GM19240 (cell line): ENCODE data around the gene LAMC2.
"Not testable (repeated sequence)": the region's sequence is repeated elsewhere in the genome, so short reads cannot be mapped to it uniquely, and the experiment has no call there.

ENCODE experiments used
- DNase-seq: peaks from one replicate; pipeline ENCODE4 v3.0.0; 2011; ENCODE audit warnings: low spot score; ENCODE audit not compliant: insufficient read length

LAMC2 gene

DNA sequence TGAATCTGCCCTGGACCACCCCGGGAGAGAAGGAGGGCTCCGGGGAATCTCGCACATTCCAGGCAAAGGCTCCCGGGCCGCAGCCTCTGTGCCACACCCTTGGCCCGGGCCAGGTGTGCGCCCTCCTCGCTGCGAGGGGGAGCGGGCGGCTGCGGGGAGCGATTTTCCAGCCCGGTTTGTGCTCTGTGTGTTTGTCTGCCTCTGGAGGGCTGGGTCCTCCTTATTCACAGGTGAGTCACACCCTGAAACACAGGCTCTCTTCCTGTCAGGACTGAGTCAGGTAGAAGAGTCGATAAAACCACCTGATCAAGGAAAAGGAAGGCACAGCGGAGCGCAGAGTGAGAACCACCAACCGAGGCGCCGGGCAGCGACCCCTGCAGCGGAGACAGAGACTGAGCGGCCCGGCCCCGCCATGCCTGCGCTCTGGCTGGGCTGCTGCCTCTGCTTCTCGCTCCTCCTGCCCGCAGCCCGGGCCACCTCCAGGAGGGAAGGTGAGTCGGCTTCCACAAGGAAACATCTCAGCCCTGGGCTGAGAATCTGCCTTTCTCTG, at the start of gene LAMC2:
LAMC2 (plus strand) TSS at position 324 of the 550 bp plus-strand sequence; CDS start at position 413, 89 bp downstream.
- no peak for DNase-seq

DNA sequence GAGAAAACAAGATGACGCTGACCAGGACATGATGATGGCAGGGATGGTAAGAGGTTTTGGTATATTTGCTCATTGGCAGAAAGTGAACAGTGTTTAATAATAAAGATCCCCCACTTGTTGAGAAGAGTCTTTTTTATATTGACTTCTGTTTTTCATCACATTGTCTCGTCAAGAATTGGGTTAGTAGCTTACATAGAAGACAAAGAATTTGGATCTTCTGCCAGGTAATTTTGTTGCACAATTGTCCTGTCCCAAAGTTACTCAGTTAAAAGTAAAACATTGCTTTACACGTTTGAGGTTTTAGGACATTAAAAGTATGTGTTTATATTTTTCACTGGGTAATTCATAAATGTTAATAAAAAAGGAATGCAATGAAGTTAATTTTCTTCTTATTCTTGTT, 48.3 kb upstream of the LAMC2 start:
- DNase-seq: no peak

DNA sequence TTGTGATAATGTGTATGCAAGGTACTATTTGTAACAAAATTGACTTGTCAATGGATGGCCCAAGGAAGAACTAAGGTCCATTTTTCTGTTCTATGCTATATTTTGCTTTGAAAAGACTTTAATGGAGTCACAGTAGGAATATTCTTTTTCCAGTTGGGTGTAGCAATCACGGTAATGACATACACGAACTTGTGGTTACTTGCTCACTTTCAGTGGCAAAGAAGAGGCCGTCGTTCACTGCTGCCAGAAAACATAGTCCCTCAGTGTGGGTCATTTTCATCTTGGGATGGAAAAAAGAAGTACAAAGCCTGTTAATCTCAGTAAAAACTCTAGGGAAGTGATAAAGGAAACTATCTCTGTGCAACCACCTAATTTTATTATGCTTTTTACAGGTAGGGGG, 47.8 kb upstream of the LAMC2 start:
- DNase-seq: no peak

DNA sequence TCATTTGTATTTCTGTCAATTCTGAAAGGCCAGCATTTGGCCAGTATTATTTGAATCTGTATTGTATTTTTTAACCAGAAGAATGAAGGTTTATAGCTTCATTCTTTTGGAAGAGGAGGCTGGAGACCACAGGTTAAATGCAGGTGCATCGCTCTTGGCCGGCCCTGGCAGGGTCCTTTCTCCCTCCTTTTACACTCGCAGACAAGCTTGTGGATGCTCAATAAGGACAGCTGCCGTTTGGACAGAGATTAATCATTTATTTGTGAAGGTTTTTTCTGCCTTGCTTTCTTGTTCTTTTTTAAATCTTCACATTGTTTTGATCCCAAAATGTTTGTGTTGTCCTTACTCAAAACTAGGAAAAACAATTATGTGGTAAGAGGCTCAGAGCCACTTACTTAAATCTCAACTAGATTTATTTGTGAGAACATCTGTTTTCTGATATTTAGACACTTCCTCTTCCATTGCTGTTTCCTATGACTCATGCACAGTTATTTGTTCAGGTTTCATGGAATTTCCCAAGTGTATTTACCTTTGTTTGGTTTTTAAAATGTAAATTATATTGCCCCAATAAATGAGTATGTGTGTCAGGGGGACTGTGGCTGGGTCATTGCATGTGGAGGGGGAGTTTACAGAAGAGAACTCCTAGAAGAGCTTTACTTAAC, 46.7 kb upstream of the LAMC2 start:
- DNase-seq: no peak

DNA sequence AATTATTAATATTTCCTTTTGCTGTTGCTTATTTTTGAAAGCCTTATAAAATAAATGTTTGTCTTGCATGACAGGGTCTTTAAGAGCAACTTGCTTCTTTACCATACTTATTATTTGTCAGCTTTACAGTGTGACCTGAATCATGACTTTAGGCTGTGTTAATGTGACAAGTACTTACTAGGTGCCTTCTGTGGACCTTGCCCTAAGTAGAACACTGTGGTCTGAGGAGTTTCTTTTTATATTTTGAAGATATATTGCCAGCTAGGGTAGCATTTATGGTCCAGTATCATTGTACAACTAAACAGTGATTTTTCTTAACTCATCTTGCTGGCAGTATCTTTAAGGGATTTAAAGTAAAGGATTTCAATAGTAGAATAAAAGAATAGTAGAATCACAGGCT, 45.4 kb upstream of the LAMC2 start:
- DNase-seq: no peak

DNA sequence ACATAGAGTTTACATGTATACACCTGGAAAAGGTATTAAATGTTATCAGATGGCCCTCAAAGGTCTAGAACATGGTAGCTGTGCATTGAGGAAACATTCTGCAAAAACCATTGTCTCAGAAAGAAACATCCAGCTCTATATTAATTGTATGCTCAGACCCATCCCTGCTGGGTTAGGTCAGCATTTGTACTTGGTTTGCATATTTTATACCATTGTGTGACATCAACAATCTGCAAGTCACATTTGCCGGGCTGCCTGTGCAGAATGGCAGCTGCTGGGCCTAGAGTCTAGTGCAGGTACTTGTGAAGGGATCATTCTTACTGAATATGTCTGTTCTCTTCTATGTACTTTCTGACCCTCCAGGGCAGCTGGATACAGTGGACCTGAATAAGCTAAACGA, 43.9 kb upstream of the LAMC2 start:
- no peak for DNase-seq

DNA sequence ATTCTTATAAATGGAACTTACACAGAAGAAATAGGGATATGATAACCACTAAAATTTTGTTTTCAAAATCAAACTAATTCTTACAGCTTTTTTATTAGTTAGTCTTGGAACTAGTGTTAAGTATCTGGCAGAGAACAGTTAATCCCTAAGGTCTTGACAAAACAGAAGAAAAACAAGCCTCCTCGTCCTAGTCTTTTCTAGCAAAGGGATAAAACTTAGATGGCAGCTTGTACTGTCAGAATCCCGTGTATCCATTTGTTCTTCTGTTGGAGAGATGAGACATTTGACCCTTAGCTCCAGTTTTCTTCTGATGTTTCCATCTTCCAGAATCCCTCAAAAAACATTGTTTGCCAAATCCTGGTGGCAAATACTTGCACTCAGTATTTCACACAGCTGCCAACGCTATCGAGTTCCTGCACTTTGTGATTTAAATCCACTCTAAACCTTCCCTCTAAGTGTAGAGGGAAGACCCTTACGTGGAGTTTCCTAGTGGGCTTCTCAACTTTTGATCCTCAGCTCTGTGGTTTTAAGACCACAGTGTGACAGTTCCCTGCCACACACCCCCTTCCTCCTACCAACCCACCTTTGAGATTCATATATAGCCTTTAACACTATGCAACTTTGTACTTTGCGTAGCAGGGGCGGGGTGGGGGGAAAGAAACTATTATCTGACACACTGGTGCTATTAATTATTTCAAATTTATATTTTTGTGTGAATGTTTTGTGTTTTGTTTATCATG, 42.3 kb upstream of the LAMC2 start:
- DNase-seq: no peak

DNA sequence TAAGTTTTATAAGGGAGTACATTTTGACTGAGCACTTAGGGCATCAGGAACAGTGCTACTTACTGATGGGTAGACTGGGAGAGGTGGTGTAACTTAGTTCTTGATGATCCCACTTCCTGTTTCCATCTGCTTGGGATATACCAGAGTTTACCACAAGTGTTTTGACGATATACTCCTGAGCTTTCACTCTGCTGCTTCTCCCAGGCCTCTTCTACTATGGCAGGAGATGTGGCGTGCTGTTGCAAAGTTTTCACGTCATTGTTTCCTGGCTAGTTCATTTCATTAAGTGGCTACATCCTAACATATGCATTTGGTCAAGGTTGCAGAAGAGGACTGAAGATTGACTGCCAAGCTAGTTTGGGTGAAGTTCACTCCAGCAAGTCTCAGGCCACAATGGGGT, 41.3 kb upstream of the LAMC2 start:
- DNase-seq: no peak

DNA sequence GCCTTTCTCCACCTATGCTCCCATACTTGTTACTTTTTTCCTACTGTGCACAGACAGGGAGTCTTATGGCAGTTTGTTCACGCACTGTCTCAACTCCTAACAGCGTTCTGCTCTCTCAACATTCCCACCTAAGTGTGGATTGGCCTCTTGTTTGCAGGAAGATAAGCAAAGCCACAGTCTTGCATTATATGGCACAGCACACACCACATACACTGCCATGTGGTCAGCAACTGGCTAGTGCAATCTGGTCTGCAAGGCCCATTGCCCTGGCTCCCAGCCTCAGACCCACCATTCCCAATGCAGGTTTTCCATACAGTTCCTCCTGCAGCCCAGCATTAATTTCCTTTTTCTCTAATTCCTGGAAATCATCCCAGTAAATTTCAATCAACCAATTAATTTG, 38.3 kb upstream of the LAMC2 start:
- no peak for DNase-seq

DNA sequence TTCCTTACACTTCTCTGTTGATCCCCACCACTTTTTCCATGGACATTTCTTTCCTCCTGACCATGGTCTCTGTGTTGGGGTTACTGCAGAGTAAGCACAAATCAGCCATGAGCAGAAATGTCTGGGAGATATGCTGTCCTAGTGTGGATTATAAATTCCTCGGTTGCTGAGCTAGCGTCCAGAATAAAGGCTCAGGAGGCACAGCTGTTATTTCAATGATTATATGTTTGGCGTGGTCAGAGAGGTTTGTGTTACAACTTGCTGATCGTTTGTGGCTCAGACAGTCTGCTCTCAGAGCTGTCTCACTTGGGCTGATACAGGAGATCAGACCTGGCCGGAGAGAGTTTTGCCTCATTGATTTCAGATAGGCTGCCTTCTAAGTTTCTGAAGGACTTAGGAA, 37.5 kb upstream of the LAMC2 start:
- no peak for DNase-seq

DNA sequence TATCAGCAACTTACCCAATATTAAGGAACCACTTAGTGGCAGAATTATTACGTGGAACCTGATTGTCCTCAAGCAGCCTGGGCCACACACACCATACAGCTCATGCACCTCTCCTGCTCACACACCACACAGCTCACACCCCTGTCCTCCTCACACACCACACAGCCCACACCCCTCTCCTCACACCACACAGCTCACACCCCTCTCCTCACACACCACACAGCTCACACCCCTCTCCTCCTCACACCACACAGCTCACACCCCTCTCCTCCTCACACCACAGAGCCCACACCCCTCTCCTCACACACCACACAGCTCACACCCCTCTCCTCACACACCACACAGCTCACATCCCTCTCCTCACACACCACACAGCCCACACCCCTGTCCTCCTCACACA, 36.8 kb upstream of the LAMC2 start:
- no peak for DNase-seq

DNA sequence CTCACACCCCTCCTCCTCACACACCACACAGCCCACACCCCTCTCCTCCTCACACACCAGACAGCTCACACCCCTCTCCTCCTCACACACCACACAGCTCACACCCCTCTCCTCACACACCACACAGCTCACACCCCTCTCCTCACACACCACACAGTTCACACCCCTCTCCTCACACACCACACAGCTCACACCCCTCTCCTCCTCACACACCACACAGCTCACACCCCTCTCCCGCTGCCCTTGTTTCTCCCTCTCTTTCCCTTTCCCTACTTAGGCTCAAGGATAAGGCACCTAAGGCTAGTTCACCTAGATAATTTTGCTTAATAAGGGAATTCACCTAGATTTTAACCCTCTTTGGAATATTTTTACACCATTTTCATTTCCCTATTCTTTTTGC, 36.0 kb upstream of the LAMC2 start:
- not testable (repeated sequence) for DNase-seq

DNA sequence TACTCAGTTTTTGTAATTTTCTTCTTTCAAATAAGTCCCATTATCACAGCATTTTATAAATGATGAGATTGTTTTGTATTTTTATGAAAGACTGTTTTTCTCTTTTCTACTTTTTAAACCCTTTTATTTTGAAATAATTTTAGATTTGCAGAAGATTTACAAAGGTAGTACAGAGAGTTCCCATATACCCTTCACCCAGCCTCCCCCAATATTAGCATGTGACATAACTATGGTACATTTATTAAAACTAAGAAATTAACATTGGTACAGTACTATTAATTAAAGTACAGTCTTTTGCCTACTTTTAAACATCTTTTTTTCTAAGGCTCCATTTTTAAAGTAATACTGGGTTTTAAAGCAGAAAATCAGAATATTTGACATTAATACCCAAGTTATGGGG, 35.6 kb upstream of the LAMC2 start:
- no peak for DNase-seq

DNA sequence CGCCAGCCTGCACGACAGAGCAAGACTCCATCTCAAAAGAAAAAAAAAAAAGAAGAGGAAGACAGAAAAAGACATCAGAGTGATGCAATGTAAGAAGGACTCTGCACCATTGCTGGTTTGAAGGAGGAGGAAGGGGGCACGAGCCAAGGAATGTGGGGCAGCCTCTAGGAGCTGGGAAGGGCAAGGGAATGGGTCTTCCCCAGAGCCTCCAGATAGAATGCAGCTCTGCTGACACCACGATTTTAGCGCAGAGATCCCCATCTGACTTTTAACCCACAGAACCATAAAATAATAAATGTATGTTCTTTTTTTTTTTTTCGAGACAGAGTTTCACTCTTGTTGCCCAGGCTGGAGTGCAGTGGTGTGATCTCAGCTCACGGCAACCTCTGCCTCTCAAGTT, 33.9 kb upstream of the LAMC2 start:
- DNase-seq: no peak

DNA sequence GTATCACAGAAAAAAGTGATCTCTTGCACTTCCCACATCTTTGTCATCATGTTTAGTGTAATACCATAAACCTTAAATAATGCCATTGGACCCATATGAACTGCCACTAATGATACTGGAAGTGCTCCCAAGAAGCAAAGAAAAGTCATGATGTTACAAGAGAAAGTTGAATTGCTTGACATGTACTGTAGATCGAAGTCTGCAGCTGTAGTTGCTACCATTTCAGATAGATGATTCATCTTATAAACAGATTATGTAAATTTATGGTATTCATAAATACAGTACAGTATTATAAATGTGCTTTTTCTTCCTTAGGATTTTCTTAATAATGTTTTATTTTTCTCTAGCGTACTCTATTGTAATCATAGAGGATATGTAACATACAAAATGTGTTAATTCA, 30.1 kb upstream of the LAMC2 start:
- DNase-seq: no peak

DNA sequence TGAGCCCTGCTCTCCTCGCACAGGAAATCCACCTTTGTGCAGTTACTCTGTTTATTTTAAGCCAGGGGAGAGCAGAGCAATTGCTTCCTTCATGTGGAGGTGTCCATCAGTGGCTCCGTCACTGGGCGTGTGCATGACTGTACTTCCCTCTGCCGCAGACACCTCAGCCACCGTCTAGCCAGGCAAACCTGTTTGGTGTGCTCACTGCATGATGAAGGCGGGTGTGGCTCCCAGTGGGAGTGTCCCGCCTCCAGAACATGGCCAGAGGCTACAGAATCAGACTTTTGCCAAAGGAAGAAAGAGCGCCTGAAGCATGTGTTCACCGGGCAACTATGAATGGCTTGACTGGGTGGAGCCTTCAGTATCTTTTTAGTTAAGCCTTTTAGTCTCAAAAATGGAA, 26.1 kb upstream of the LAMC2 start:
- DNase-seq: no peak

DNA sequence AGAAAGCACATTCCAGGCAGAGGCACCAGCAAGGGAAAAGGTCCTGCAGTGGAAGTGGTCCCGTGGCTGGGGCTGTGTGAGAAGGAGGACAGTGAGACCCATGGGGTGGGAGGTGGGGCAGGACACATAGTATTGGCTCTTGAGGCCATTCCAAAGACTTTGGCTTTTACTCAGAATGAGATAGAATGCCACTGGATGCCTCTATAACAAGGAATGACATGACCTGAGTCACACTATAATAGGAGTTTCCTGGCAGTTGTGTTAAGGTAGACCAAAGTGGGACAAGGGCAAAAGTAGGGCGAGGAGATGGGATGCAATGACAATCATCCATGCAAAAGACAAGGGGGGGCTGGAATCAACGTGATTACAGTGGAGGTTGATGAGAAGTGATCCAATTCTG, 24.7 kb upstream of the LAMC2 start:
- DNase-seq: no peak

DNA sequence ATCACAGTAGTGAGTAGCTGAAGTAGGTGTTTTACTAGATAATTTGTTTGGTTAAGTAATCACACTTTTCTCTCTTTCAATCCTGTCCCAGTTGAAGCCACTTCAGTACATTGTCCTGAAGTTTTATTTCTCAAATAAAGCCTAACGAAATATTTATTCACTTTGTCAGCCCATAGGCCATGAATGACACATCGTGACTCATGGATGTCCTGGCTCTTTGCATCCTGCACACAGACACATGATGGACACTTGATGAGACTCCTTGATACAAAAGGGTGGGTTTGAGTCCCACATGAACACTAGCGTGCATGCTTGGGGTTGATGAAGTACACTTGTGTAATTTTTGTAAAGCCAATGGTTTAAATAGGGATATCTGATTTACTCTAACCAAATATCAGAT, 22.7 kb upstream of the LAMC2 start:
- DNase-seq: no peak

DNA sequence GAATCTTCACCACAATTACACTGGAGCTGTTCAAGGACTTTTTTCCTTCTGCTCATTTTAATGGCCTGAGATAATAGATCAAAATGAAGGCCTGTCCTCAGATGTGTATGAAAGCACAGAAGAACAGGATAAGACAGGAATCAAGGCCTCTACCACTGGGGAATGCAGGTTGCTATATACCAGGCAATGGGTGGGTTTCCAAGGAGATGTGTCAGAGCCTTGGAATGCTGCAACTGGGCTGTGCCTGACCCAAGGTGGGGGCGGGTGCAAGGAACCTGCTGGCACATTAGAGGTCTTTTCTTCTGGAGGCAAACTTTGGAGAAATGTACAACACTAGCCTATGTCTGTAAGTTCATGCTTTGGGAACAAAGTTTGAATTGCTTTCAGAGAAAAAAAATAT, 21.7 kb upstream of the LAMC2 start:
- DNase-seq: no peak

DNA sequence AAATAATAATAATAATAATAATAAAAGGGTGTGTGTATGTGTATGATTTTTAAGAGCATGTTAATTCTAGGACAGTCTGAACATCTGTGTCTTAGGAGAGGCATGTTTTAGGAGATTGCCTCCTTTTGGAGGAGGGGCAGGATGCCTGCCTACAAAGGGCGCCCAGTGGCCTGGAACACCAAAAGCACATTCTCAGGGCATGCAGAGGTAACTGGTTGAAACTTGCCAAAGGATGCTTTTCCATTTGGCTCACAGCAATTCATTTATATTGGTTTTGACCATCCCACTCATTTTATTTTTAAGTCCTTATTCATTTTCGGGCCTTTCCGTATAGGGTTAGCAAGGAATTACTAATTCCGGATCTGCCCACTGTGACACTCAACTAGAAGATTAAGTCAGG, 21.1 kb upstream of the LAMC2 start:
- no peak for DNase-seq

DNA sequence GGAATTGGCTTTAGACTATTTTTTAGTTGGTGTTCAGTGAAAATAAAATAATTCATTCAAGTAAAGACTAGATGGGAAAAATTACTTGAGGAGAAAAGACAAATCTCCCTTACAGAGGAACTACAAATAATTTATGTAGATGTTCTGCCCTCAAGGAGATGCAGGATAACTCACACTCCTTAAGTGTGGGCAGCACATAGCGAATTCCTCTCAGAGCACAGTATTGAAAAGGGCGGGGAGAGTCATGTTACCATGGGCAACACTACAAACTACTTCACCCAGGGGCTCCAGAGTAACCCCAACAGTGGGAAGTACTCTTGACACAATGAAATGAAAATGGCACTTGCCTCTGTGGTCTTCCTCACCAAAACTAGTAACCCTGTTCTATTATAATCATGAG, 20.6 kb upstream of the LAMC2 start:
- DNase-seq: no peak

DNA sequence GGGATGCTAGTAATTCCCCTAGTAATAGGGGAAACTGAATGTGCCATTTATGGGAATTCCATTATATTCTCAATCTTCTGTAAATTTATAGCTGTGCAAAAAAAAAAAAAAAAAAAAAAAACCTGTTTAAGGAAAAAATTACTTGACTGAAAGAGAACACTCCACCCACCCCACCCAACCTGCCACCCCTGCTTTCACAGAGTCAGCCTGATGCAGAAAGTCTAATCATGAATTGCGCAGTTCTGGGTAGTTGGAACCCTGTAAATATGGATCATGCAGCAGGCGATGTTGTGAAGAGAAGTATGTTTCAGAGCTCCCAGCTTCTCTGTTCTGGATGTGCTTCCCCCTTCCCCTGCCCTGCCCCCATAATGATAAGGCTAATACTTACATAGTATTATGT, 19.6 kb upstream of the LAMC2 start:
- no peak for DNase-seq

DNA sequence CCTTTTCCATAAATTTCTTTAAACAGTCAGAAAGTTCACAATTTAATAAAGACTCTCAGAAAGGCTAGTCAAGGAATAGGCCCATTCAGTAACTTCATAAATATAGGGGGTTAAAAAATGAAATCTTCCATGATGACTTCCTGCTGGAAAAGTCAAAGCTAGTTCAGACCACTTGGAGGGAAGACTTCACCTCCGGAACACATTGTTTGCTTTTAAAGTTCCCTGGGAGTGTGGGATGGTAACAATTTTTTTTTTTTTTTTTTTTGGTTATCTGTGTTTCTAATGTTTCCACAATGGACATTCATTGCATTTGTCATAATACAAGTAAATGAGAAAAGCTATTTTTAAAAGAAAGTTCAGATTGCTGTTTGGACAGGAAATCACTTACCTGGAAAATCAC, 18.4 kb upstream of the LAMC2 start:
- no peak for DNase-seq
